ENCODE data around the gene LY6G5B.

LY6G5B gene

DNA sequence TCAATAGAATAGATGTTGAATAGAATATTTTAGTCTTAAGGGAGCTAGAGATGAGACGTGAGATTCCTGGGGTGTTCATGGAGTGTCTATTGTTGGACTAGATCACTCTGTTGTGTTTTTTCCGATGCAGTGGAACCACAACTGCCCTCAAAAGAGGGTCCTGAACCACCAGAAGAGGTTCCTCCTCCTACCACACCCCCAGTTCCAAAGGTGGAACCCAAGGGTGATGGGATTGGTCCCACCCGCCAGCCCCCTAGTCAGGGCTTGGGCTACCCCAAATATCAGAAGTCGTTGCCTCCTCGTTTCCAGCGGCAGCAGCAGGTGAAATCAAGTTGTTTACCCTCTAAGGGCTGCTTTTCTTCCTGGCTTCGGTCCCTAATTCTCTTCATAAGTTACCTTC lies 40.8 kb upstream of the LY6G5B start:
- Histone ChIP-seq H3K79me2 (ENCODE audit: low read length) (peaks cover 12% of the 10 kb centered on the region), H3K4me1 (ENCODE audit: low read length) (no peaks in the 10 kb centered on the region), H3K9ac (ENCODE audit: low read length) (no peak overlapping the region), H4K20me1 (ENCODE audit: insufficient read depth, low read length) (no peaks in the 10 kb centered on the region; the same call in 1 of the 2 replicates), H3K9me3 (ENCODE audit: insufficient read depth, low read length) (no peaks in the 10 kb centered on the region), H3K36me3 (replicated peaks; ENCODE audit: low read depth, low read length) (peaks cover 51% of the 10 kb centered on the region), H3K27me3 (ENCODE audit: low read depth, low read length) (no peaks in the 10 kb centered on the region), H3K4me3 (ENCODE audit: low read length) (no peak overlapping the region), H2AFZ (ENCODE audit: low read depth, low read length) (no peak overlapping the region), H3K4me2 (ENCODE audit: low read length) (no peak overlapping the region), H3K27ac (ENCODE audit: low read length) (no peak overlapping the region)
- TF ChIP-seq, protein P1, sequence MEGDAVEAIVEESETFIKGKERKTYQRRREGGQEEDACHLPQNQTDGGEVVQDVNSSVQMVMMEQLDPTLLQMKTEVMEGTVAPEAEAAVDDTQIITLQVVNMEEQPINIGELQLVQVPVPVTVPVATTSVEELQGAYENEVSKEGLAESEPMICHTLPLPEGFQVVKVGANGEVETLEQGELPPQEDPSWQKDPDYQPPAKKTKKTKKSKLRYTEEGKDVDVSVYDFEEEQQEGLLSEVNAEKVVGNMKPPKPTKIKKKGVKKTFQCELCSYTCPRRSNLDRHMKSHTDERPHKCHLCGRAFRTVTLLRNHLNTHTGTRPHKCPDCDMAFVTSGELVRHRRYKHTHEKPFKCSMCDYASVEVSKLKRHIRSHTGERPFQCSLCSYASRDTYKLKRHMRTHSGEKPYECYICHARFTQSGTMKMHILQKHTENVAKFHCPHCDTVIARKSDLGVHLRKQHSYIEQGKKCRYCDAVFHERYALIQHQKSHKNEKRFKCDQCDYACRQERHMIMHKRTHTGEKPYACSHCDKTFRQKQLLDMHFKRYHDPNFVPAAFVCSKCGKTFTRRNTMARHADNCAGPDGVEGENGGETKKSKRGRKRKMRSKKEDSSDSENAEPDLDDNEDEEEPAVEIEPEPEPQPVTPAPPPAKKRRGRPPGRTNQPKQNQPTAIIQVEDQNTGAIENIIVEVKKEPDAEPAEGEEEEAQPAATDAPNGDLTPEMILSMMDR (IDR thresholded peaks at IDR 0.05; ENCODE audit: low read depth, low read length) = no peak
- no peak for TF ChIP-seq EZH2phosphoT487 (IDR thresholded peaks at IDR 0.05; ENCODE audit: low read depth)

DNA sequence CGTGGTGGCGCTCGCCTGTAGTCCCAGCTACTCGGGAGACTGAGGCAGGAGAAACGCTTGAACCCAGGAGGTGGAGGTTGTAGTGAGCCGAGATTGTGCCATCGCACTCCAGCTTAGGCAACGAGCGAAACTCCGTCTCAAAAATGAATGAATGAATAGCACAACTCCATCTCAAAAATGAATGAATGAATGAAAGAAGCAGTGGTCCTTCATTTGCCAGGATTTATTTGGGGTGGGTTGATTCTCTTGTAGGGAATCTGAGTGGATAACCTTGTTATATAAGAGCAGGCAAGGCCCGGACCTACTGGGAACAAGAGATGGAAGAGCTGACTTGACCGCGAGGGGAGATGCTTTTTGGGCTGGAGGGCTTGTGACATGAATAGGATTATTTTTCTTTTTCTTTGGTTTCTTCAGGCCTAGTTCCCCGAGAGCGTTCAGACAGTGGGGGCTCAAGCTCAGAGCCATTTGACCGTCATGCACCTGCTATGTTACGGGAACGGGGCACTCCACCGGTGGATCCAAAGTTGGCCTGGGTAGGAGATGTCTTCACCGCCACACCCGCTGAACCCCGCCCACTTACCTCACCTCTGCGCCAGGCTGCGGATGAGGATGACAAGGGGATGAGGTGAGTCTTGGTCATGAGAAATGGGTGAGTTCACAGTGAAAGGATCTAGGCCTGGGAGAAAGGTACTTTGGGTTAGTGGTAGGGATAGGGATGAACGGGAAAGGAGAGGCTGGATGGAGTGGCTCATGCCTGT lies 39.4 kb upstream of the LY6G5B start:
- Histone ChIP-seq H3K4me2 (ENCODE audit: low read length) (no peak overlapping the region), H3K36me3 (replicated peaks; ENCODE audit: low read depth, low read length) (peaks cover 45% of the 10 kb centered on the region), H2AFZ (ENCODE audit: low read depth, low read length) (no peak overlapping the region), H4K20me1 (ENCODE audit: insufficient read depth, low read length) (no peaks in the 10 kb centered on the region), H3K9me3 (ENCODE audit: insufficient read depth, low read length) (no peaks in the 10 kb centered on the region), H3K27me3 (ENCODE audit: low read depth, low read length) (no peaks in the 10 kb centered on the region), H3K79me2 (ENCODE audit: low read length) (peaks cover 2% of the 10 kb centered on the region), H3K27ac (ENCODE audit: low read length) (no peak overlapping the region), H3K9ac (ENCODE audit: low read length) (no peak overlapping the region), H3K4me3 (ENCODE audit: low read length) (no peak overlapping the region), H3K4me1 (ENCODE audit: low read length) (no peaks in the 10 kb centered on the region)
- TF ChIP-seq, protein P1 (IDR thresholded peaks at IDR 0.05; ENCODE audit: low read depth, low read length) = no peak
- TF ChIP-seq EZH2phosphoT487 (IDR thresholded peaks at IDR 0.05; ENCODE audit: low read depth) = no peak

DNA sequence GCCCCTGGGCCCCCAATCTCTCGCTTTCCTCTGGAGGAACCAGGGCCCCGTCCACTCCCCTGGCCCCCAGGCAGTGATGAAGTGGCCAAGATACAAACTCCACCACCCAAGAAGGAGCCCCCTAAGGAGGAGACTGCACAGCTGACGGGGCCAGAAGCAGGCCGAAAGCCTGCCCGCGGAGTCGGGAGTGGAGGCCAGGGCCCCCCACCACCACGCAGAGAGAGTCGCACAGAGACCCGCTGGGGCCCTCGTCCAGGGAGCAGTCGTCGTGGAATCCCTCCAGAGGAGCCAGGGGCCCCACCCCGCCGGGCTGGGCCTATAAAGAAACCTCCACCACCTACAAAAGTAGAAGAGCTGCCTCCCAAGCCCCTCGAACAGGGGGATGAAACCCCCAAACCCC lies 38.6 kb upstream of the LY6G5B start:
- H3K4me2 ChIP-seq (ENCODE audit: low read length) = no peak overlapping the region
- no peaks in the 10 kb centered on the region for H4K20me1 ChIP-seq (ENCODE audit: insufficient read depth, low read length)
- peaks cover 42% of the 10 kb centered on the region for H3K36me3 ChIP-seq (replicated peaks; ENCODE audit: low read depth, low read length)
- H3K9me3 ChIP-seq (ENCODE audit: insufficient read depth, low read length) = no peaks in the 10 kb centered on the region
- no peaks in the 10 kb centered on the region for H3K4me1 ChIP-seq (ENCODE audit: low read length)
- no peak overlapping the region for H3K4me3 ChIP-seq (ENCODE audit: low read length)
- no peaks in the 10 kb centered on the region for H3K79me2 ChIP-seq (ENCODE audit: low read length)
- TF ChIP-seq EZH2phosphoT487 (IDR thresholded peaks at IDR 0.05; ENCODE audit: low read depth) = no peak
- TF ChIP-seq, protein P1 (IDR thresholded peaks at IDR 0.05; ENCODE audit: low read depth, low read length) = no peak
- H3K27ac ChIP-seq (ENCODE audit: low read length) = no peak overlapping the region
- no peak overlapping the region for H2AFZ ChIP-seq (ENCODE audit: low read depth, low read length)
- no peak overlapping the region for H3K9ac ChIP-seq (ENCODE audit: low read length)
- no peaks in the 10 kb centered on the region for H3K27me3 ChIP-seq (ENCODE audit: low read depth, low read length)

DNA sequence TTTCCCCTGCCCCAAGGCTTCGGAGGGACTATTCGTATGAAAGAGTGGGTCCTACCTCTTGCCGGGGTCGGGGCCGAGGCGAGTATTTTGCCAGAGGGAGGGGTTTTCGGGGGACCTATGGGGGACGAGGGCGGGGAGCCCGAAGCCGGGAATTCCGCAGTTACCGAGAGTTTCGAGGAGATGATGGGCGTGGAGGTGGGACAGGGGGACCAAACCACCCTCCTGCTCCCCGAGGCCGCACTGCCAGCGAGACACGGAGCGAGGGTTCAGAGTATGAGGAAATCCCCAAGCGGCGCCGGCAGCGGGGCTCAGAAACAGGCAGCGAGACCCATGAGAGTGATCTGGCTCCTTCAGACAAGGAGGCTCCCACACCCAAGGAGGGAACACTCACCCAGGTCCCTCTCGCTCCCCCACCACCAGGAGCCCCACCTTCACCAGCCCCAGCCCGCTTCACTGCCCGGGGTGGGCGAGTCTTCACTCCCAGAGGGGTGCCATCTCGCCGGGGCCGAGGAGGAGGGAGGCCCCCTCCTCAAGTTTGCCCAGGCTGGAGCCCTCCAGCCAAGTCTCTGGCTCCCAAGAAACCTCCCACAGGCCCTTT lies 38.0 kb upstream of the LY6G5B start:
- Histone ChIP-seq H3K27ac (ENCODE audit: low read length) (no peak overlapping the region), H3K9ac (ENCODE audit: low read length) (no peak overlapping the region), H3K36me3 (replicated peaks; ENCODE audit: low read depth, low read length) (peaks cover 40% of the 10 kb centered on the region), H3K4me2 (ENCODE audit: low read length) (no peak overlapping the region), H3K9me3 (ENCODE audit: insufficient read depth, low read length) (no peaks in the 10 kb centered on the region), H4K20me1 (ENCODE audit: insufficient read depth, low read length) (no peaks in the 10 kb centered on the region), H3K4me1 (ENCODE audit: low read length) (no peaks in the 10 kb centered on the region), H3K79me2 (ENCODE audit: low read length) (no peaks in the 10 kb centered on the region), H3K27me3 (ENCODE audit: low read depth, low read length) (no peaks in the 10 kb centered on the region), H3K4me3 (ENCODE audit: low read length) (no peak overlapping the region), H2AFZ (ENCODE audit: low read depth, low read length) (no peak overlapping the region)
- no peak for TF ChIP-seq EZH2phosphoT487 (IDR thresholded peaks at IDR 0.05; ENCODE audit: low read depth)
- TF ChIP-seq, protein P1 (IDR thresholded peaks at IDR 0.05; ENCODE audit: low read depth, low read length) = no peak

Measured in OCI-LY3 (cell line).